Nephron progenitor cell (in vitro differentiated cells): ENCODE results near the gene NLK.
A peak's percentile ranks its signal among the peaks of the same experiment; 100 is the strongest.
"Not testable (repeated sequence)": the region's sequence is repeated elsewhere in the genome, so short reads cannot be mapped to it uniquely, and the experiment has no call there.

Experiments used
- DNase-seq: peaks from one replicate; pipeline ENCODE4 v3.0.0; 2021
- H3K27ac Mint-ChIP-seq: 2 replicates; pipeline ENCODE4 v1.8.0; 2021; ENCODE audit warnings: mild to moderate bottlenecking, moderate library complexity, mixed read lengths
- H3K27me3 Mint-ChIP-seq: 2 replicates; pipeline ENCODE4 v1.8.0; 2021; ENCODE audit warnings: mild to moderate bottlenecking, low read depth, mixed read lengths; ENCODE audit not compliant: poor library complexity
- H3K36me3 Mint-ChIP-seq: 2 replicates; pipeline ENCODE4 v1.8.0; 2021; ENCODE audit warnings: low read depth, mixed read lengths
- H3K4me1 Mint-ChIP-seq: 2 replicates; pipeline ENCODE4 v1.8.0; 2021; ENCODE audit warnings: mixed read lengths
- H3K4me3 Mint-ChIP-seq: 2 replicates; pipeline ENCODE4 v1.8.0; 2021; ENCODE audit warnings: mild to moderate bottlenecking, moderate library complexity, mixed read lengths
- H3K9me3 Mint-ChIP-seq: 2 replicates; pipeline ENCODE4 v1.8.0; 2021; ENCODE audit warnings: mild to moderate bottlenecking, moderate library complexity, mixed read lengths
- TF ChIP-seq, protein P1 (sequence below): fragments of 200-600 bp; sonication (generic); IDR thresholded peaks from 2 replicates; pipeline ENCODE4 v1.5.0; 2021; ENCODE audit warnings: antibody characterized with exemption

The NLK gene

DNA sequence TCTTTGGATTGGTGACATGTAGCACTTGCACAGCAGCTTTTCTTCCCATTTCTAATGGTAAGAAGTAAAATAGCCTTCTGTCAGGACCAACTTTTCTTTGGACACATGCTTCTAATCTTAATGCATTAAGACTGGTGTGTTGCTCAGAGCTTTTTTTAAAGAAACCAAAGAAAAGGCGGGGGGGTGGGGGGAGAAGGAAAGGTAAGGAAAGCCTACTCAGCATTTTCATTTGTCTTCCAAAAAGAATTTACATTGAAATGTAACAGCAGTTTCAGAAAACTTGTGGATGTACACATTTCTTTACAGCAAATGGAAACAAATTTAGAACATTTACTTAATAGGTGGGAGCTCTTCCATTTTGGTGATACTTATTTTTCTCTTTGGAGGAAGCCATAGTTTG, 49.6 kb downstream of the NLK start:
- Mint-ChIP-seq H3K36me3 (peaks cover 22% of the 10 kb centered on the region), H3K4me3 (no peak overlapping the region)
- DNase-seq, result no peak

DNA sequence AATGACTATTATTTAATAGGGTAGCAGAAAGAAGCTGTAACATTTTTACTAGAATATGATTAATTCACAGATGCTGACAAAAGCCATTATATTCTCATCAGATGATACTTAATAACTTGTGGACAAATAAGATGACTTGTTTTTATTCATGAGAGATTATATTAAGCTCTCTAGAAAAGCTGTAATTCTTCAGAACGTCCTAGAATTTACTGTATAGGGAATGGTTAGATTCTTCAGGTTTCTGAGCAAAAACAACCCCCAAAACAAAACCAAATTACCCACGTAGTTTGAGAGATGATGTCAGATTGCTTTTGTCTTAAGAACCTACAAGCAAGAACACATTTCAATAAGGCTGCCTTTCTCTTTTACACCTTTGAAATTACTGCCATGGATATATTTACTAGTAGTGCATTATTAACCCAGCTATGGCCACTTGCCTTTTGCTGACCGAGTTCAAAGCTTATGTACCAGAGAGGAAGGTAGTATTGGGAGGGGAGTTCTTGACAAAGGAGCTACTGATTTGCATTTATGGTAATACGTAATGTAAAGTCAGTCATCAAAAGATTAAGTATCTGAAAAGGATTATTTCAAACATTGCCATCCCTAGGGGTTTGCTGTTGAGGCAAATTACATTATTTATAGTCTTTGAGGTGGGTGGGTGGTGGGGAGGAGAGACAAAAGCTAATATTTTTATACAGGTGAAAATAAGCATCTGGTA, 51.7 kb downstream of the NLK start:
- peaks cover 27% of the 10 kb centered on the region for H3K36me3 Mint-ChIP-seq
- TF ChIP-seq, protein P1, sequence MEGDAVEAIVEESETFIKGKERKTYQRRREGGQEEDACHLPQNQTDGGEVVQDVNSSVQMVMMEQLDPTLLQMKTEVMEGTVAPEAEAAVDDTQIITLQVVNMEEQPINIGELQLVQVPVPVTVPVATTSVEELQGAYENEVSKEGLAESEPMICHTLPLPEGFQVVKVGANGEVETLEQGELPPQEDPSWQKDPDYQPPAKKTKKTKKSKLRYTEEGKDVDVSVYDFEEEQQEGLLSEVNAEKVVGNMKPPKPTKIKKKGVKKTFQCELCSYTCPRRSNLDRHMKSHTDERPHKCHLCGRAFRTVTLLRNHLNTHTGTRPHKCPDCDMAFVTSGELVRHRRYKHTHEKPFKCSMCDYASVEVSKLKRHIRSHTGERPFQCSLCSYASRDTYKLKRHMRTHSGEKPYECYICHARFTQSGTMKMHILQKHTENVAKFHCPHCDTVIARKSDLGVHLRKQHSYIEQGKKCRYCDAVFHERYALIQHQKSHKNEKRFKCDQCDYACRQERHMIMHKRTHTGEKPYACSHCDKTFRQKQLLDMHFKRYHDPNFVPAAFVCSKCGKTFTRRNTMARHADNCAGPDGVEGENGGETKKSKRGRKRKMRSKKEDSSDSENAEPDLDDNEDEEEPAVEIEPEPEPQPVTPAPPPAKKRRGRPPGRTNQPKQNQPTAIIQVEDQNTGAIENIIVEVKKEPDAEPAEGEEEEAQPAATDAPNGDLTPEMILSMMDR, result no peak
- H3K27me3 Mint-ChIP-seq, result no peaks in the 10 kb centered on the region
- H3K4me1 Mint-ChIP-seq, result peaks cover 24% of the 10 kb centered on the region
- H3K4me3 Mint-ChIP-seq, result no peak overlapping the region
- H3K9me3 Mint-ChIP-seq, result peaks cover 16% of the 10 kb centered on the region
- no peak for DNase-seq
- no peak overlapping the region for H3K27ac Mint-ChIP-seq

More for the DNA sequence above, 49.6 kb downstream of the NLK start:
- Mint-ChIP-seq H3K27me3 (no peaks in the 10 kb centered on the region), H3K4me1 (peaks cover 24% of the 10 kb centered on the region), H3K27ac (peak overlapping the region; percentile 22), H3K9me3 (peaks cover 19% of the 10 kb centered on the region)
- TF ChIP-seq, protein P1, result no peak

DNA sequence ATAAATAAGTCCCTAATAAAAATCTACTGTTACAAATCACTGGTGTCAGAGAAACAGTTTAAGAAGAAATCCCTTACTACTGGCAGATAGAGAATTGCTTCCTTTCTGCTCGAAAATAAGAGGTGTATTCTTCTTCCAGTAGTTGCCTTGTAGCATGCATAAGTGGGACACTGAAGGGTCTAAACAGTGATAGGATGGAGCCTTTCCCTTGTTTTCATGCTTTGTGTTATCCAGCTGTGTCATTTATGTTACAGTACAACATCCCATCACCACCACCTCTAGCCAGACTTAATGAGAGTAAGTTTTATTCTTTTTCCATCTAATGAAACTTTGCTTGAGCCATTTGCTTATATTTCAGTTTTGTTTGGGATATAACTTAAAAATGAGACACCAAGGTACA, 54.3 kb downstream of the NLK start:
- Mint-ChIP-seq H3K36me3 (peaks cover 22% of the 10 kb centered on the region), H3K27ac (no peak overlapping the region), H3K9me3 (no peaks in the 10 kb centered on the region), H3K27me3 (no peaks in the 10 kb centered on the region), H3K4me1 (peaks cover 19% of the 10 kb centered on the region), H3K4me3 (no peak overlapping the region)
- TF ChIP-seq, protein P1, result no peak
- DNase-seq, result no peak

DNA sequence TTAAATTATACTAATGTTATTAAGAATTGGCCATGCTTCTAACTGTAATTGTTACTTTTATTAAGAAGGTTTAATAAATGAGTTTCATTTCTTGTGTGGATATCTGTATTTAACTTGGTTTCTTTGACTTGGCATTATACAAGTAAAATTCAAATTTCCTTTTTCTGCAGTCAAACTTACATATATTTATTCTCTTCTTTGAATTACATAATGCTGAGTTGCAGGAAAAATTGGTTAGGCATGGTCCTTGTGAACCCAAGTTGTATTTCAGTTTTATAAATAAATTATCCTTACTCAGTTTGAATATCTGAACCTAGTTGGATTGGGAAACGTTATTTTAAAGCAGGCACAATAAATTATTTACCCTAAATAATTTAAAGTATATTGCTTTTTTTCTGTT, 54.8 kb downstream of the NLK start:
- H3K36me3 Mint-ChIP-seq, result peaks cover 22% of the 10 kb centered on the region
- no peaks in the 10 kb centered on the region for H3K27me3 Mint-ChIP-seq
- no peak for DNase-seq
- H3K4me3 Mint-ChIP-seq, result no peak overlapping the region
- H3K27ac Mint-ChIP-seq, result no peak overlapping the region
- H3K9me3 Mint-ChIP-seq, result no peaks in the 10 kb centered on the region
- TF ChIP-seq, protein P1, result no peak
- peaks cover 14% of the 10 kb centered on the region for H3K4me1 Mint-ChIP-seq

DNA sequence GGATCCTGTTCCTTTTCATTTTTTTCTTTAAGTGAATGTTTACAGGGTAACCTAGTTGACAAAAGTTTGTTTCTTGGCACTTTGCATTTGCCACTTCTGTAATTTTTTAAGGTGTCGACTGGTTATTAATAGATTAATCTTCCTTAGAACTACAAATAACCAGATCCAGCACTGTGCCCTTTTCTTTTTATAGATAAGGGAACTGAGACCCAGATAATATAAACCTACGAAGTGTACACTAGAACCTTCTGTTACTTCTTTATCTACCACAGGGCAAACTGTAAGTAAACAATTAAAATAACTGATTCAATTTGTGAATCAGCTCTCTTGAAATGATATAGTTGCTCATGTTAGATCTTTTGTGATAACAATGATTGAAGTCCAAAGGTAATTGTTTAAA, 55.4 kb downstream of the NLK start:
- H3K27me3 Mint-ChIP-seq, result no peaks in the 10 kb centered on the region
- no peak overlapping the region for H3K4me3 Mint-ChIP-seq
- DNase-seq, result no peak
- no peaks in the 10 kb centered on the region for H3K9me3 Mint-ChIP-seq
- TF ChIP-seq, protein P1, result no peak
- peaks cover 22% of the 10 kb centered on the region for H3K36me3 Mint-ChIP-seq
- peaks cover 10% of the 10 kb centered on the region for H3K4me1 Mint-ChIP-seq
- H3K27ac Mint-ChIP-seq, result no peak overlapping the region

DNA sequence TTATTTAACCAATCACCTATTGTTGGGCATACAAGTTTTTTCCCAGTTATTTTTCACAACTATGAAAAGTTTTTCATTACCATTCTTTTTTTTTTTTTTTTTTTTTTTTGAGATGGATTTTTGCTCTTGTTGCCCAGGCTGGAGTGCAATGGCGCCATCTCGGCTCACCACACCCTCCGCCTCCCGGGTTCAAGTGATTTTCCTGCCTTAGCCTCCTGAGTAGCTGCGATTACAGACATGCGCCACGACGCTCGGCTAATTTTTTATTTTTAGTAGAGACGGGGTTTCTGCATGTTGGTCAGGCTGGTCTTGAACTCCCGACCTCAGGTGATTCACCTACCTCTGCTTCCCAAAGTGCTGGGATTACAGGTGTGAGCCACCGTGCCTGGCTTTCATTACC, 56.1 kb downstream of the NLK start:
- DNase-seq, H3K27ac Mint-ChIP-seq, H3K27me3 Mint-ChIP-seq, H3K4me3 Mint-ChIP-seq, H3K9me3 Mint-ChIP-seq: not testable (repeated sequence)
- Mint-ChIP-seq H3K36me3 (peaks cover 22% of the 10 kb centered on the region), H3K4me1 (peaks cover 10% of the 10 kb centered on the region)
